Activated T-cell treated with anti-CD3 and anti-CD28 coated beads, Interleukin-2, amount 50 U/mL, for 24 hours (primary cell): ENCODE results near the gene NUPR1.
"Not testable (repeated sequence)": the region's sequence is repeated elsewhere in the genome, so short reads cannot be mapped to it uniquely, and the experiment has no call there.

Experiments used
- DNase-seq: peaks from one replicate; pipeline ENCODE4 v3.0.0-alpha.2; 2020
- H3K27ac Mint-ChIP-seq: 2 replicates; pipeline ENCODE4 v1.8.0; 2020; ENCODE audit warnings: mild to moderate bottlenecking, mixed read lengths
- H3K27me3 Mint-ChIP-seq: 2 replicates; pipeline ENCODE4 v1.8.0; 2020; ENCODE audit warnings: mixed read lengths
- H3K36me3 Mint-ChIP-seq: 2 replicates; pipeline ENCODE4 v1.8.0; 2020; ENCODE audit warnings: low read depth, mixed read lengths
- H3K4me1 Mint-ChIP-seq: 2 replicates; pipeline ENCODE4 v1.8.0; 2020; ENCODE audit warnings: low read depth, mixed read lengths
- H3K4me3 Mint-ChIP-seq: 2 replicates; pipeline ENCODE4 v1.8.0; 2020; ENCODE audit warnings: mild to moderate bottlenecking, moderate library complexity, mixed read lengths
- H3K9me3 Mint-ChIP-seq: 2 replicates; pipeline ENCODE4 v1.8.0; 2020; ENCODE audit warnings: mixed read lengths

Gene NUPR1

DNA sequence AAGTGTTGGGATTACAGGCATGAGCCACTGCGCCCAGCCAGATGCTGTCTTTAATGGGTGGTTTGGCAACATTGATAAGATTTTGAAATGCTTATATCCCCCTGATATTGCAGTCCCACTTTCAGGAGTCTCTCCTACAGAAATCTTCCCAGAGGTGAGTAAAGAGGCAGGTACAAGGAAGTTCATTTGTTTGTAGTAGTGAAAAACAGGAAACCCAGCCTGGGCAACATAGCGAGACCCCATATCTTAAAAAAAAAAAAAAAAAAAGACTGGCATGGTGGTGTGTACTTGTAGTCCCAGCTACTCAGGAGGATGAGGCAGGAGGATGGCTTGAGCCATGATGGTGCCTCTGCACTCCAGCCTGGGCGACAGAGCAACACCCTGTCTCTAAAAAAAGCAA is 6.2 kb upstream of the NUPR1 start:
- no peaks in the 10 kb centered on the region for H3K27me3 Mint-ChIP-seq
- no peaks in the 10 kb centered on the region for H3K36me3 Mint-ChIP-seq
- no peak for DNase-seq
- no peak overlapping the region for H3K4me3 Mint-ChIP-seq
- H3K27ac Mint-ChIP-seq = no peak overlapping the region
- H3K4me1 Mint-ChIP-seq = peaks cover 12% of the 10 kb centered on the region
- H3K9me3 Mint-ChIP-seq = no peaks in the 10 kb centered on the region

- no peak for DNase-seq
- H3K27me3 Mint-ChIP-seq = no peaks in the 10 kb centered on the region
- no peak overlapping the region for H3K4me3 Mint-ChIP-seq
- no peaks in the 10 kb centered on the region for H3K36me3 Mint-ChIP-seq
- no peaks in the 10 kb centered on the region for H3K9me3 Mint-ChIP-seq
- no peak overlapping the region for H3K27ac Mint-ChIP-seq
- H3K4me1 Mint-ChIP-seq = peaks cover 8% of the 10 kb centered on the region
Observed at GRCh38 chr16:28543072-28543471, 4.3 kb upstream of the NUPR1 start.

DNA sequence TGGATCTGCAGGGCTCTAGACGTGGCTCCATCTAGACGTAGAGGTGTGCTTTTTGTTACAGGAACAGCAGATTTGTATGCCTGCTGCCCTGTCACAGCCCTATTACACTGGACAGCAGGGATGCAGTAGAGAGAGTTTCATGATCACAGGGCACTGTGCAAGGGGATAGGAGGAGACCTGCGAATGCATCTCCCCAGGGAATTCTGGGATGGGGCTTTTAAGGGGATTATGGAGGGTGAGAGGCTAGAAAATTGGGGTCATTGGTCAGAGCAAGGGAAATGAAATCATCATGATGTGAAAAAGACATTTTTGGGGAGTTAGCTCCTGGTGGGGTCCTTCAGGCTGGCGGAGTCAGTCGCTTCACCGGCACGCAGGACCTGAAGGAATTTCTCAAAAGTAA is 3.9 kb upstream of the NUPR1 start:
- H3K36me3 Mint-ChIP-seq = no peaks in the 10 kb centered on the region
- no peaks in the 10 kb centered on the region for H3K27me3 Mint-ChIP-seq
- H3K27ac Mint-ChIP-seq = no peak overlapping the region
- DNase-seq = no peak
- H3K4me1 Mint-ChIP-seq = peaks cover 8% of the 10 kb centered on the region
- H3K4me3 Mint-ChIP-seq = no peak overlapping the region
- no peaks in the 10 kb centered on the region for H3K9me3 Mint-ChIP-seq

DNA sequence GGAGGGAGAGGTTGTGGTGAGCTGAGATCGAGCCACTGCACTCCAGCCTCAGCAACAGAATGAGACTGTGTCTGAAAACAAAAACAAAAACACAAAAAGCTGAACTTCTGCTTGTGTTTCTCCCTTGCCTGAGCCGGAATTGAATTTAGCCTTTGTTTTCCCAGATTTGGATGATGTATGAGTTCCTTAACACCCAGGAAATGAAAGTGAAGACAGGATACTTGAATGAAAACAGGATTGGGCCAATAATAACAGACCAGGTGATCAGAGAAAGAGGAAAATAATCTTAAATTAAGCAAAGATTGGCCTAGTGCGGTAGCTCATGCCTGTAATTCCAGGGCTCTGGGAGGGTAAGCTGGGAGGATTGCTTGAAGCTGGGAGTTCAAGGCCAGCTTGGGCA is 1.6 kb upstream of the NUPR1 start:
- Mint-ChIP-seq H3K27ac (no peak overlapping the region), H3K36me3 (no peaks in the 10 kb centered on the region), H3K4me1 (peaks cover 15% of the 10 kb centered on the region), H3K27me3 (no peaks in the 10 kb centered on the region), H3K4me3 (no peak overlapping the region), H3K9me3 (no peaks in the 10 kb centered on the region)
- DNase-seq = no peak

DNA sequence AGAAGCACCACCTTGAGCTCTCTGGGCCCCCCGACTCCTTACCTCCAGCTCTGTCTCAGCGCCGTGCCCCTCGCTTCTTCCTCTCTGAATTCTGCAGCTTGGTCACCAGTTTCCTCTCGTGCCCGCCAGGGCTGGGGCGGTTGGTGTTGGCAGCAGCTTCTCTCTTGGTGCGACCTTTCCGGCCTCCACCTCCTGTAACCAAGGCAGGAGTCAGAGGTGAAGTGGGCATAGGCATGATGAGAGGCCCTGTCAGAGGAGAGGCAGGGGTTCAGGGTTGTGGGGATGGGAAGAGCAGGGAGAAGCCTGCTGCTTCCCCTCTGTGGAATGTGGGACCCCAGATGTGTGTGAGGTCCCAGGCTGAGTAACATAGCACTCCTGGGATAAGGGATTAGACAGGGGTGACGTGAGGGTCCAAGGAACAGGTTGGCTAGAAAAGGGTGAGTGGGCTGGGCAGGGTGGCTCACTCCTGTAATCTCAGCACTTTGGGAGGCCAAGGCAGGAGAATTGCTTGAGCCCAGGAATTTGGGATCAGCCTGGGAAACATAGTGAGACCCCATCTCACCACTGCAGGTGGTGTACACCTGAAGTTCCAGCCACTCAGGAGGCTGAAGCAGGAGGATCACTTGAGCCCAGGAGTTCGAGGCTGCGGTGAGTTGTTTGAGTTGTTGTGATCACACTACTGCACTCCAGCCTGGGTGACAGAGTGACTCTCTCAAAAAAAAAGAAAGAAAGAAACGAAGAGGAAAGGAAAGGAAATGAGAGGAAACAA is 626 bp downstream of the NUPR1 start:
- Mint-ChIP-seq H3K27ac (no peak overlapping the region), H3K4me1 (peaks cover 31% of the 10 kb centered on the region), H3K9me3 (no peaks in the 10 kb centered on the region), H3K36me3 (no peaks in the 10 kb centered on the region), H3K4me3 (no peak overlapping the region), H3K27me3 (no peaks in the 10 kb centered on the region)
- DNase-seq = no peak

DNA sequence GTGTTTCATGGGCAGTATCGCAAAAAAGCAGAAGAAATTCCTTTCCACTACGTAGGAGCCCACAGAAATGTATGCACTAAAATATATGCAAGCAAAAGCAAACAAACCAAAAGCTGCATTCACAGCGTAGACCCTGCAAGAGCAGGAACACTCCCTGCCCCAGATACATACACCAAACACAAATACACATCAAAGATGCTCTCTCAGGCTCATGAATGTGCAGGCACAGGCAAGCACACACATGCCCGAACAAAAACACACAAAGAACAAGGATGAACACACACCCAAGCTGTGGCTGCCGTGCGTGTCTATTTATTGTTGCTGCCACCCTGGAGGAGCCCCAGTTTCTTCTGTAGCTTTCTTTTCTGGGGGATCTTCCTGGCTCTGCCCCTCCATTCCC is 1.7 kb downstream of the NUPR1 start:
- Mint-ChIP-seq H3K4me1 (peaks cover 26% of the 10 kb centered on the region), H3K27ac (no peak overlapping the region), H3K9me3 (no peaks in the 10 kb centered on the region), H3K36me3 (no peaks in the 10 kb centered on the region), H3K27me3 (no peaks in the 10 kb centered on the region), H3K4me3 (no peak overlapping the region)
- DNase-seq = no peak

- H3K36me3 Mint-ChIP-seq = no peaks in the 10 kb centered on the region
- H3K4me3 Mint-ChIP-seq = no peak overlapping the region
- no peaks in the 10 kb centered on the region for H3K9me3 Mint-ChIP-seq
- H3K27ac Mint-ChIP-seq = peak overlapping the region; percentile 64
- no peaks in the 10 kb centered on the region for H3K27me3 Mint-ChIP-seq
- H3K4me1 Mint-ChIP-seq = peaks cover 26% of the 10 kb centered on the region
- DNase-seq = no peak
Observed at GRCh38 chr16:28534542-28535373, 4.0 kb downstream of the NUPR1 start.

GRCh38 chr16:28532940-28533647 is 5.7 kb downstream of the NUPR1 start:
- H3K4me3 Mint-ChIP-seq = no peak overlapping the region
- H3K4me1 Mint-ChIP-seq = peaks cover 26% of the 10 kb centered on the region
- H3K36me3 Mint-ChIP-seq = no peaks in the 10 kb centered on the region
- DNase-seq = no peak
- no peaks in the 10 kb centered on the region for H3K9me3 Mint-ChIP-seq
- no peaks in the 10 kb centered on the region for H3K27me3 Mint-ChIP-seq
- no peak overlapping the region for H3K27ac Mint-ChIP-seq

- DNase-seq = no peak
- Mint-ChIP-seq H3K4me1 (peaks cover 26% of the 10 kb centered on the region), H3K27me3 (no peaks in the 10 kb centered on the region), H3K9me3 (no peaks in the 10 kb centered on the region), H3K4me3 (no peak overlapping the region), H3K27ac (no peak overlapping the region), H3K36me3 (no peaks in the 10 kb centered on the region)
Observed at GRCh38 chr16:28531777-28532744, 6.7 kb downstream of the NUPR1 start.

DNA sequence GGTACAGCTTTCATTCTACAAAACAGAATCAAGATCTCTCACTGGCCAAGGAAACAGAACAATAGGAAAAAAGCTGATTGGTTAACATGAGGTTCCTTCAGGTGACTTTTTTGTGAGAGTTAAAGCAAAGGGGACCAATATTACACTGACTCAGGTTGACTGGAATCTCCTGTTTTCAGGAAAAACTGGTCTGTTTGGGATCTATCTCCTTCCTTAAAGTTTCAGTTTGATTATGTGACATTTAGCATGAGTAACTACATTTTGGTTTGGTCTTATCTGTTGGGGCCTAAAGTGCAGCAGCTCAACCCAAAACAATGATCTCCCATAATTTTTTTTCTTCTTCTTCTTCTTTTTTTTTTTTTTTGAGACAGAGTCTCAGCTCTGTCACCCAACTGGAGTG is 9.7 kb downstream of the NUPR1 start:
- Mint-ChIP-seq H3K27me3 (no peaks in the 10 kb centered on the region), H3K9me3 (no peaks in the 10 kb centered on the region), H3K4me3 (no peak overlapping the region), H3K36me3 (no peaks in the 10 kb centered on the region), H3K4me1 (peaks cover 12% of the 10 kb centered on the region), H3K27ac (no peak overlapping the region)
- DNase-seq = no peak

GRCh38 chr16:28528463-28528867 is 10.3 kb downstream of the NUPR1 start:
- H3K4me3 Mint-ChIP-seq = no peak overlapping the region
- no peaks in the 10 kb centered on the region for H3K36me3 Mint-ChIP-seq
- peaks cover 9% of the 10 kb centered on the region for H3K4me1 Mint-ChIP-seq
- DNase-seq = no peak
- H3K9me3 Mint-ChIP-seq = no peaks in the 10 kb centered on the region
- H3K27me3 Mint-ChIP-seq = no peaks in the 10 kb centered on the region
- H3K27ac Mint-ChIP-seq = no peak overlapping the region

- Mint-ChIP-seq H3K27me3 (no peaks in the 10 kb centered on the region), H3K4me3 (no peak overlapping the region), H3K36me3 (no peaks in the 10 kb centered on the region), H3K27ac (no peak overlapping the region), H3K4me1 (peaks cover 8% of the 10 kb centered on the region), H3K9me3 (no peaks in the 10 kb centered on the region)
- no peak for DNase-seq
Observed at GRCh38 chr16:28527985-28528384, 10.8 kb downstream of the NUPR1 start.

GRCh38 chr16:28527100-28527785 is 11.5 kb downstream of the NUPR1 start:
- H3K27ac Mint-ChIP-seq, H3K27me3 Mint-ChIP-seq, DNase-seq, H3K4me3 Mint-ChIP-seq, H3K9me3 Mint-ChIP-seq, H3K36me3 Mint-ChIP-seq, H3K4me1 Mint-ChIP-seq: not testable (repeated sequence)
